HCT116 (cell line): ENCODE measurements around the gene CPZ. TPM values are rescaled to one million over a fixed set of nuclear protein-coding genes. Genes with fewer than 3 reads are reported as not detected.

Experiments
- ATAC-seq: fragments of 200-7000 bp; cut with Tn5 transposase; 2 replicates; pipeline ENCODE4 v1.9.1; 2020; ENCODE audit warnings: mild to moderate bottlenecking, moderate library complexity
- BruUV-seq: library from RNA; stranded (reverse); fragments of 400-500 nt; replicated peaks from 2 replicates; lab custom pipeline; 2021; lab: Mats Ljungman, UMichigan
- CTCF ChIA-PET: fragments of 300-600 bp; sonication (Branson Sonifier 250); formaldehyde crosslinking; loops from one replicate; lab custom pipeline; 2021; ENCODE audit warnings: antibody characterized with exemption; lab: Charles Lee
- POLR2A ChIA-PET: fragments of 300-600, 350-600 bp; sonication (Branson Sonifier 250); formaldehyde crosslinking; loops from one replicate; lab custom pipeline; 2021; ENCODE audit warnings: antibody characterized with exemption; lab: Charles Lee
- RAD21 ChIA-PET, 2 experiments: fragments of 300-600 bp; sonication (Branson Sonifier 250); formaldehyde crosslinking; loops; one replicate each; lab custom pipeline; 2023; ENCODE audit warnings: low total read pairs in 2 of 2; ENCODE audit not compliant: uncharacterized antibody in 2 of 2, unreplicated experiment in 2 of 2, low non-redundant PET in 1 of 2; lab: Charles Lee
- DNase-seq: peaks from one replicate; pipeline ENCODE4 v3.0.0-alpha.2; 2010; ENCODE audit warnings: low read depth, low spot score
- H2AFZ ChIP-seq: fragments of 200-600 bp; shearing (Covaris generic), sonication (generic); 2 replicates; pipeline ENCODE4 v1.6.1; 2017; ENCODE audit warnings: low read depth, mixed run types, mixed read lengths, antibody characterized with exemption, low read length; ENCODE audit not compliant: poor library complexity, severe bottlenecking
- H3K27ac ChIP-seq: 2 replicates; pipeline ENCODE4 v1.5.1; 2012; ENCODE audit warnings: low read depth, low read length
- H3K27me3 ChIP-seq: fragments of 200-600 bp; sonication (generic); 2 replicates; pipeline ENCODE4 v1.6.1; 2016; ENCODE audit warnings: mixed run types, low read length, mixed read lengths; ENCODE audit not compliant: insufficient read depth
- H3K36me3 ChIP-seq, 2 experiments: fragments of 200-500 bp in 1 of 2; fragments of 200-600 bp in 1 of 2; sonication (Bioruptor generic) in 1 of 2; sonication (generic) in 1 of 2; 2 replicates each; pipeline versions ENCODE4 v1.5.1 to v1.6.1; 2014 to 2016; ENCODE audit warnings: low read length in 2 of 2, inconsistent platforms in 1 of 2, mixed read lengths in 1 of 2, mixed run types in 1 of 2; ENCODE audit not compliant: insufficient read depth in 2 of 2, control insufficient read depth in 1 of 2
- H3K4me1 ChIP-seq, 2 experiments: fragments of 200-600 bp in 1 of 2; sonication (generic) in 1 of 2; 2 replicates each; pipeline versions ENCODE4 v1.5.1 to v1.6.1; 2012 to 2017; ENCODE audit warnings: low read length in 2 of 2, inconsistent platforms in 1 of 2, mild to moderate bottlenecking in 1 of 2, mixed read lengths in 1 of 2, mixed run types in 1 of 2, moderate library complexity in 1 of 2; ENCODE audit not compliant: insufficient read depth in 2 of 2, control insufficient read depth in 1 of 2
- H3K4me2 ChIP-seq: fragments of 200-600 bp; sonication (generic); 2 replicates; pipeline ENCODE4 v1.6.1; 2017; ENCODE audit warnings: mixed run types, low read length, mixed read lengths
- H3K4me3 ChIP-seq, 2 experiments: fragments of 200-600 bp in 1 of 2; sonication (generic) in 1 of 2; replicated peaks in 1 of 2; 2 replicates each; pipeline ENCODE4 v1.5.1; 2011 to 2016; ENCODE audit warnings: low read length in 2 of 2, control low read depth in 1 of 2, low read depth in 1 of 2, mild to moderate bottlenecking in 1 of 2, mixed read lengths in 1 of 2, mixed run types in 1 of 2
- H3K79me2 ChIP-seq: fragments of 200-600 bp; sonication (generic); 2 replicates; pipeline ENCODE4 v1.6.1; 2017; ENCODE audit warnings: mild to moderate bottlenecking, mixed run types, low read length, moderate library complexity, mixed read lengths; ENCODE audit not compliant: insufficient read depth
- H3K9ac ChIP-seq: fragments of 200-600 bp; sonication (generic); 2 replicates; pipeline ENCODE4 v1.6.1; 2016; ENCODE audit warnings: low read length, mixed read lengths
- H3K9me2 ChIP-seq: fragments of 200-600 bp; sonication (generic), shearing (Covaris generic); 2 replicates; pipeline ENCODE4 v1.6.1; 2017; ENCODE audit warnings: mixed run types, mild to moderate bottlenecking, moderate library complexity; ENCODE audit not compliant: insufficient read depth
- H3K9me3 ChIP-seq, 2 experiments: fragments of 200-500 bp in 1 of 2; fragments of 200-600 bp in 1 of 2; sonication (Bioruptor generic) in 1 of 2; sonication (generic) in 1 of 2; 2 replicates each; pipeline ENCODE4 v1.6.1; 2014 to 2017; ENCODE audit warnings: low read length in 2 of 2, mixed read lengths in 2 of 2, inconsistent platforms in 1 of 2, low read depth in 1 of 2, mild to moderate bottlenecking in 1 of 2, mixed run types in 1 of 2, moderate library complexity in 1 of 2; ENCODE audit not compliant: control insufficient read depth in 1 of 2, insufficient read depth in 1 of 2
- H4K20me1 ChIP-seq: fragments of 200-600 bp; sonication (generic), shearing (Covaris generic); 2 replicates; pipeline ENCODE4 v1.6.1; 2017; ENCODE audit warnings: mixed run types, mild to moderate bottlenecking, moderate library complexity; ENCODE audit not compliant: insufficient read depth
- ELF1 ChIP-seq: IDR thresholded peaks from 2 replicates; pipeline ENCODE4 v1.6.1; 2012; ENCODE audit warnings: low read depth, borderline replicate concordance
- EZH2 ChIP-seq: fragments of 200-600 bp; sonication (generic); IDR thresholded peaks from 2 replicates; pipeline ENCODE4 v1.6.1; 2017; ENCODE audit warnings: antibody characterized with exemption, mixed run types
- EZH2phosphoT487 ChIP-seq: fragments of 200-600 bp; IDR thresholded peaks from 2 replicates; pipeline ENCODE4 v1.6.1; 2018; ENCODE audit warnings: antibody characterized with exemption, borderline replicate concordance
- FOSL1 ChIP-seq: IDR thresholded peaks from 2 replicates; pipeline ENCODE4 v1.6.1; 2012; ENCODE audit warnings: low read depth
- ZFX ChIP-seq: fragments of 450-650 bp; IDR thresholded peaks from 2 replicates; pipeline ENCODE4 v1.6.1; 2017
- intact Hi-C: fragments of 100-400 bp; cut with micrococcal nuclease; formaldehyde crosslinking; loops from 2 replicates; pipeline ENCODE4 v1.10.0; 2022
- total RNA-seq: library from RNA; stranded (reverse); gene quantifications from one replicate; pipeline ENCODE4 v1.2.1, GENCODE V29; 2021; ENCODE audit not compliant: unreplicated experiment

CPZ gene
- total RNA-seq, 1 experiment from 2014 or later, result not detected

DNA sequence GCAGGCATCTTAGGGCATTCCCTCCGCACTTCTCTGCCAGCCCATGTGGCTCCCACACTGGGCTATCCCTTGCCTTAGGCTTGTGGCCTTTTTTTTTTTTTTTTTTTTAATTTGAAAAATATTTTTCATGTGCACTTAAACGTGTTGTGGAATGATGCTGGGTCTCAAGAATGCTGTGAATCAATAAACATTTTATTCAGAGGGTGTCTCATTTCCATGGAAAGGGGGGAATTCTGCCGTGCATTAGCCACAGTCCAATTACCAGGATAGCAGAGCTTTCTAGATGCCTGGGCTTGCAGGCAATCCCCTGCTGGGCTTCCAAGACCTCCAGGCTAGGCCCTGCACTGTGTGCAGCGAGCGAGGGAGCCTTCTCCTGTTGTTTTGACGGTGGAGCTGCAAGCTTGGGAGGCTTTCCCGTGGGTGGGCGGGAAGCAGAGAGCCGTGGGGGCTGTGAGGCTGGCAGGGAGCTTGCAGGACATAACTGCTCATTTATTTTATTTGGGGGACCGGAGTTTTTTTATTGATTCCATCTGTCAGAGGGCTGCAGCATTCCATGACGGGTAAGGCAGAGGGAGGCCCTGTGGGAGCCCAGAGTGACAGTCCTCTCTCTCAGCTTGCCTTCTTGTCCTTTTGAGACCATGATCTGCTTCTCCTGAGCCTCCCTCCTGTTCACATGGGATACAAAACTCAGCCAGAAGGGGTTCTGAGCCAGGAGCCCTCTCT is 2.6 kb upstream of the CPZ start:
- H3K4me1 ChIP-seq, result peaks cover 0 to 3% of the 10 kb centered on the region in 2 experiments; a peak in 1 of 4 replicates
- DNase-seq (no peak), ATAC-seq (no peak)
- H3K4me2 ChIP-seq, result no peak overlapping the region
- CTCF ChIA-PET, result no interaction called here
- H3K79me2 ChIP-seq, result no peaks in the 10 kb centered on the region
- no peak overlapping the region for H3K27ac ChIP-seq
- H3K4me3 ChIP-seq, result no peak overlapping the region
- H3K9me2 ChIP-seq, result no peaks in the 10 kb centered on the region
- H3K9me3 ChIP-seq, result no peaks in the 10 kb centered on the region
- POLR2A ChIA-PET, result no interaction called here
- H3K36me3 ChIP-seq, result no peaks in the 10 kb centered on the region
- H4K20me1 ChIP-seq, result no peaks in the 10 kb centered on the region
- RAD21 ChIA-PET, result no interaction called here
- H2AFZ ChIP-seq, result no peak overlapping the region
- no peak for TF ChIP-seq ZFX
- TF ChIP-seq EZH2phosphoT487, result no peak
- no peak for TF ChIP-seq EZH2
- no peak for TF ChIP-seq ELF1
- intact Hi-C loops, result loop anchor here (5.0 to 10.0 kb wide), 2 partner anchors 43 to 345 kb away; no protein-coding TSS in a partner anchor
- no peak overlapping the region for H3K9ac ChIP-seq
- no TSS peak for BruUV-seq
- peaks cover 8% of the 10 kb centered on the region; the same call in 1 of the 2 replicates for H3K27me3 ChIP-seq

DNA sequence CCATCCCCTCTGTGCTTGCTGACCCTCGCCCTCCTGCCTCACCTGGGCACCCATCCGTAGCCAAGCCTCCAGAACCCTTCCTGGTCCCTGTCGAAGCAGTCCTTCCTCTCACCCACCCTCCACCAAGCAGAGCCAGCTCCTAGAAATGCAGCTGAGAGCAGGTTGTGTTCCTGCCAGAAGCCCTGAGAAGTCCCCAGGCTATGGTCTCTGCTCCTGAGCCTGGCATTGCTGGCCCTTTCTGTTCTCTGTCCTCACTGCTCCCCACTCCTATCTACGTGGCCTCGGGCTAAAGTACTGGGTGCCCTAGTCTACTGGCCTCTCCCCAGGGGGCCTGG is 2.1 kb upstream of the CPZ start:
- H3K4me1 ChIP-seq, result peaks cover 0 to 3% of the 10 kb centered on the region in 2 experiments; a peak in 1 of 4 replicates
- ChIA-PET RAD21 (no interaction called here), POLR2A (no interaction called here), CTCF (no interaction called here)
- H3K4me2 ChIP-seq, result no peak overlapping the region
- H3K9ac ChIP-seq, result no peak overlapping the region
- no TSS peak for BruUV-seq
- intact Hi-C loops, result loop anchor here (10.0 kb wide), 1 partner anchor 346 kb away; no protein-coding TSS in a partner anchor
- H2AFZ ChIP-seq, result no peak overlapping the region
- H3K79me2 ChIP-seq, result no peaks in the 10 kb centered on the region
- H3K27ac ChIP-seq, result no peak overlapping the region
- no peak for ATAC-seq
- H3K27me3 ChIP-seq, result peaks cover 6% of the 10 kb centered on the region; the same call in 1 of the 2 replicates
- H3K9me2 ChIP-seq, result no peaks in the 10 kb centered on the region
- H3K9me3 ChIP-seq, result no peaks in the 10 kb centered on the region
- no peaks in the 10 kb centered on the region for H3K36me3 ChIP-seq
- TF ChIP-seq FOSL1, result no peak
- H4K20me1 ChIP-seq, result no peaks in the 10 kb centered on the region
- no peak for DNase-seq
- H3K4me3 ChIP-seq, result no peak overlapping the region
